CD4-positive, alpha-beta T cell treated with Interleukin-15 for 4 hours (primary cell): ENCODE results near the gene ALDH3A1.

Source experiments
- DNase-seq: peaks from one replicate; pipeline ENCODE4 v3.0.0-alpha.2; 2020; ENCODE audit warnings: low spot score

Gene ALDH3A1

GRCh38 chr17:19740933-19741332 is 7.2 kb downstream of the ALDH3A1 start:
- no peak for DNase-seq

GRCh38 chr17:19739241-19740201 is 8.6 kb downstream of the ALDH3A1 start:
- DNase-seq, result no peak

- DNase-seq, result no peak
Measured at GRCh38 chr17:19738757-19739156, 9.3 kb downstream of the ALDH3A1 start.

- DNase-seq, result no peak
Measured at GRCh38 chr17:19738073-19738449, 10.0 kb downstream of the ALDH3A1 start.

DNA sequence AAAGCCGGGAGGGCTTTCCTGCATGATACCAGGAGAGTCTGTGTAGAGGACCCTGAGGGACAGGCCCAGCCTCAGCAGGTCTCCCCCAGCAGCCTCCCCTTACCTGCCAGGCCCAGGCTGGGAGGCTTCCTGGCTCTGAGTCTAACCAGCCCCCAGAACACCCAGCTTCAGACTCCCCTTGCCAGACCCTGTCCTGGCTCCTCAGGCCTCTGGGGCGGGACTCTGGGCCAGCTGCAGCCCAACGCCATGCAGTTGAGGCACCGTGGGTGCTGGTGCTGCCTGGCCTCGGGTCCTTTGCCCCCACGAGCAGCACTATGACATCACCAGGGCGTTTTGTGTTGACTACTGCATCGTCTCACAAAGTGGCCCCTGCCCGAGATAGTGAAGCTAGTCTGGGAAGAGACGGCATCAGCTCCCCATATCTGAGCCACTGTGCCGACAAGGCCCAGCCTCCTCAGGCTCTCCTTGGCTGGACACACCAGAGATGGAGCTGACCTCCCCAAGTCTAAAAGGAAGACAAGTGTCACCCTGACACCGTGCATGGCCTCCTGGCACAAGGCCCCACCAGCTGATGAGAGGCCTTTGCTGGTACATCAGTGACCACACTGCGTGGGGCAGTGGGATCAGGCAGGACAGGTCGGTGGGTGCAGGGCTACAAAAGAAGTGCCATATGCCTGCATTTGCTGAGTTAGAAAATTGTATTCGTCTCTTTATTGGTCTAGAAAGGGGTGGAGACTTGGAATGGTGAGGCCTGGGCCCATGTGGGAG is 10.6 kb downstream of the ALDH3A1 start:
- no peak for DNase-seq

- no peak for DNase-seq
Measured at GRCh38 chr17:19736071-19736470, 12.0 kb downstream of the ALDH3A1 start.

- DNase-seq, result no peak
Measured at GRCh38 chr17:19733953-19734526, 14.1 kb downstream of the ALDH3A1 start.

DNA sequence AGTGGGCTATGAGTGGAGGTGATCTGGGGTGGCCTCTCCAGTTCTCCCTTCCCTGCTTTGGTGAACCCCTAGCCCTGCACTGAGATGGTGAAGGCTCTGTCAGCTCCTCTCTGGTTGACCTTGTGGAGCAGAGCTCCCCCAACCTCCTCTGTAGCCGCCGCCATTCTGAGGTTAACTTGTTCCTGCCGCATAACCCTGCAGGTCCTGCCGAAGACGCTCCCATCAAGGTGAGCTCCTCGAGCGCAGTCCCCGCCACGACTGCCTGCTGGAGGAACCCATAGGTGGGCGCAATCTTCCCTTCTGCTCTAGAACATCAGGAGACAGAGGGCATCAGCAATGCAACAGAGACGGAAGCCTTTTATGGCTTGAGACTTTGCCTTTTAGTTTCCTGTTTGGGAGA is 16.5 kb downstream of the ALDH3A1 start:
- DNase-seq, result no peak

DNA sequence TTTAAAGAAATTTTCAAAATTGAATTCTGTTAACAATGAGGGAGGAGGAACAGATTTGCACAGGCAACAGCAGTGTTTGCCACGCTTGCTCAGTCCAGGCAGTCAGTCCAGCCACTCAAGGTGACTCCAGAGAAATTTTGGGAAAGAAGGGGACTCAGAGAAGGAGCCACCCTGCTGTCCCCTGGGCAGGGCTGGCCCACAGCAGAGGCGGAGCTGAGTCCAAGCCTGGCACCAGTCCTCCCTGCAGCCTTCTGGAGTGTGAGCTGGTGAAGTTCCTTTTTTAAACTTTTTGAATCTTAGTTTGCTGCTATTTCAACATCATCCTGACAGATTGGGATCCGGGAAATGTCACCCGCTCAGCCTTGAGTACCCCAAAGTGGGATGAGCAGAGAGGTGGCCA is 17.3 kb downstream of the ALDH3A1 start:
- DNase-seq, result no peak

GRCh38 chr17:19729900-19730299 is 18.2 kb downstream of the ALDH3A1 start:
- DNase-seq, result no peak

GRCh38 chr17:19728084-19728495 is 20.0 kb downstream of the ALDH3A1 start:
- DNase-seq, result no peak

GRCh38 chr17:19727501-19728078 is 20.5 kb downstream of the ALDH3A1 start:
- no peak for DNase-seq

- DNase-seq, result no peak
Measured at GRCh38 chr17:19726631-19727376, 21.3 kb downstream of the ALDH3A1 start.

GRCh38 chr17:19725486-19725885 is 22.6 kb downstream of the ALDH3A1 start:
- no peak for DNase-seq

GRCh38 chr17:19724501-19725420 is 23.3 kb downstream of the ALDH3A1 start:
- DNase-seq, result peak; percentile 37

GRCh38 chr17:19723964-19724363 is 24.1 kb downstream of the ALDH3A1 start:
- DNase-seq, result no peak

DNA sequence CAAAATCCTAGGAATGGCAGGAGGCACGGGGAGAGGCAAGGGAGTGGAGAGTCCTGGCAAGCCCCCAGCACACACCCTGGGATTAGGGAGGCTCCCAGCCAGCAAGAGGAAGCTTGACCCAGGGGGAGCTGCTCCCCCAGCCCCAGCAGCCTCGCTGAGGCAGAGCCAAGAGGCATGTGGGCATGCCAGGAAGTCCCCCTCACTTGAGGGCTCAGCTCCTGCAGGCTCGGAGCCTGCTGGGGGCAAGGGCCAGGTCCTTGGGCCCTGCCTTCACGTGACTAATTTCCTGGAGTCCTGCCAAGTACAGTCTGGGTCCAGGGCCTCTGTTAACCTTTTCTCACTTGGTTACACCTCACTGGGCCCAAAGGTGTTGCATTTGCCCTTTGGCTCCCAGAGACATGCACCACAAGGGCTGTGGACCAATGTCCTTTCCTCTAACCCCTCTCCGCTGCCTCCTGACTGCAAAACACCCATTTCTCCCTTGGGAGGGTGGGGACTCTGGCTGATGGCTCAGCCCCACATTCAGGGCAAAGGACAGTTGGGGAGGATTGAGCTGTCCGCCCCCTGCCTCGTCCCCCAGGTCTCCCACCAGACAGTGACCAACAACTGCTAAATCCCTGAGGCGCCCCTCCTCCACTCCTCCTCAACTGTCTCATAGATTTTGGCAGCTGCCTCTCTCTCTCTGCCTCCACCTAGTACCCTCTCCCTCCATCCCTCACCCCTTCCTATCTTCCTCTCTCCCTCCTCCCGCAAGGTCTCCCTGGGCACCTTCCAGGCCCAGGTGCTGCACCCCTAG is 27.3 kb downstream of the ALDH3A1 start:
- no peak for DNase-seq

GRCh38 chr17:19720210-19720475 is 28.0 kb downstream of the ALDH3A1 start:
- DNase-seq, result no peak

- no peak for DNase-seq
Measured at GRCh38 chr17:19719355-19720209, 28.5 kb downstream of the ALDH3A1 start.
